Stimulated activated CD8-positive, alpha-beta memory T cell treated with anti-CD3 and anti-CD28 coated beads, Interleukin-2, amount 100 ng/mL, for 48 hours (primary cell): Measurements from ENCODE around the gene ACTC1.
"Not testable (repeated sequence)": the region's sequence is repeated elsewhere in the genome, so short reads cannot be mapped to it uniquely, and the experiment has no call there.

Source experiments
- DNase-seq, 2 donors: peaks; one replicate each; pipeline ENCODE4 v3.0.0-alpha.2; 2020; ENCODE audit warnings: low read depth in 2 of 2

ACTC1 gene

GRCh38 chr15:34795267-34796081 lies at the start of gene ACTC1:
Gene ACTC1, minus strand, starts transcription at chr15:34795549. Its CDS starts 741 bp downstream, at chr15:34794808.
- no peak for DNase-seq

DNA sequence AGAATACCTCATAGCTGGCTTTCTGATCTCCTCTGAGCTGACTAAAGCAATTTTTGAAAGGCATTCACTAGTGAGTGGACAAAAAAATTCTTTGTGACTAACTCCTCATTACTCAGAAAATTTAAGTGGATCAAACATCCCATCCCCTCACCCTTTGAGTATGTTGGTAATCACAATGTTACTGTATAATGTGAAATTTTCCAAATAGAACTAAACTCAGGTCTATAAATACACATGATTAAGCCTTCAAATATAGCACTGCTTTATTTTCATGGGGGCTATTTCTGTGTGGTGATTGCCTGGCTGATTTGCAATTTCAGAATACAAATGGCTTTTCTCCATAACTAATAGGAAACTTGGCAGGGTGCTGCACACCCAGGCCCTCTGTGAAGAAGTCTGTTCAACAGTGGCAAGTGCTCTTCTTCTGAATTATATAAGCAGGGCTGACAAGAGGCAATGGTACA lies 45.9 kb upstream of the ACTC1 start:
- DNase-seq: no peak

- DNase-seq: no peak
Observed at GRCh38 chr15:34838282-34838681, 42.9 kb upstream of the ACTC1 start.

DNA sequence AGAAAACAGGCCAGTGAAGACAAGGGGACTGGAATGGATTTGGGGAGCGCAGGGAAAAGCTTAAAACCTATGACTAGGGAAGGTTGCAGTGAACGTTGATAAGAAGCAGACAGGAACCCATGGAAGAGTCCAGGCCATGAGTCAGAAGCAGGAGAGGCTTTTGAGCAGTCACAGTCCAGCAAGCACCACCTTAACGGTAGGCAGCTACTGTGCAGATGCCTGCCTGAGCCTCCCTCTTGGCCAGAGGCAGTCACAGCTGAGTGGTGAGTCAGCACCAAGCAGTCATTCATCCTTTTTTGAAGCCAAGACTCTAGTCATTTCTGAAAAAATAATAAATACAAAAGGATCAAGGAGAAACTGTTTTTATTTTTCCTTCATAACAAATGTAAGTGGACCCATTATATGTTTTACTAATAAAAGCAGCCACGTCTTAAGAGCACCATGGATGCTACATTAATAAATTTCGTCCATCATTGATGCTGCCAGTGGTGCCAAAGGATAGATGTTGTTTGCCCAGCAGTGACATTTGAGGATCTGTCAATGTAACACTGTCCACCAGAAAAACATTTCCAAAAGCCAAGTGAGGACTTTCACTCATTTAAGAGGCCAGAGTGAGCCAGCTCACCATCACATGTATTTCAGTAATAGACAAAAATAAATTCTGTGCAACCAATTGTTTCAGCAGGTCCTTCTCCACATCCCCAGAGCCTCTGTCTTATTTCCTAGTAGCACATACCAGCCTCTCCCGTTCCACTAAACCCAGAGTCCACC lies 42.1 kb upstream of the ACTC1 start:
- no peak for DNase-seq

DNA sequence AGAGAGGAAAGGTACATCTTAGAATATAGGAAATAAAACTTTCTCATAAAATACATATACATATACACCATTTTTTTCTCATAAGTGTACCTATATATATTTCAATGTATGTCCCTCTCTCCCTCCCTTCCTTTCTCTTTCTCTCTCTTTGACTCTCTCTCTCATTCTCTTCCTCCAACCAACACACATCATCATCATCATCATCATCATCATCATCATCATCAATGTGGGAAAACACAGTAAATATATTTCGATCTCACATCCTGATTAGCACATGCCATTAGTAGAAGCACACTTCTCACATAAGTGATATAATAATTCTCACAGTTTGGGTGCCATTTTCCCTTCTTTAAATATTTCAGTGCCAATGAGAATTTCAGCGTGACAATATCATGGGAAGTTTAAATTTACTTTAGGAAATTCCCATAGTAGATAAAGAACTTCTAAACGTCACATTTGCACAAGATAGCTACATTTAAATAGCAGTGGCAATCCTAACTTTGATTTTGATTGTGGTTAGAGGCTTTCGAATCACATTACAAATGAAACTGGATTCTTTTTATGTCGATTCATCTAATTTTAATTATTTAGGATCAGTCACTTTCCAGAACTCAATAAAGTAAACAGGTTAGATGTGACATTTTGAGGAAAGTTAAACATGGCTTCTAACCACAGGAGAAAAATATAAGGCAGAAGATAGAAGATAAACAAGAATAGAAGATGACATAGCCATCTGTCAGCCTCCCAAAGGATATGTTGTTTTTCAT lies 33.0 kb upstream of the ACTC1 start:
- no peak for DNase-seq

DNA sequence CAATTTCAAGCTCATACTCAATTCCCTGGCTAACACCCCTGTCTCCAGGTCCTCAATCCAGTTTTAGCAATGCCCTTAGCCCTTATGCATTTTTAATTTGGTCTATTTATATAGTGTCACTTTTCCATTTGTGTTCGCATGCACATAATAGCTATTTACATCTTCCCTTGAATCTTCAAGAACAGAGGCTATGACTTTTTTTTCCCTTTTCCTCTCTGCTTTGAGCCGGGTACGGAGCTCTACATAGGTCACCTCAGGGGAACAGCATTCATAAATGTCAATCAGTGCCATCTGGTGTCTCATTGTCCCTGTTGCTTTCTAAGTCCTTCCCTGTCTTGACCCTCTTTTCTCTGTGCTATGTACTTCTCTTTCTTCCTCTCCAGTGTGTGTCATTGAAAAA lies 26.5 kb upstream of the ACTC1 start:
- no peak for DNase-seq

- DNase-seq: no peak
Observed at GRCh38 chr15:34820110-34820509, 24.8 kb upstream of the ACTC1 start.

- DNase-seq: no peak
Observed at GRCh38 chr15:34818526-34818925, 23.2 kb upstream of the ACTC1 start.

GRCh38 chr15:34815836-34816235 lies 20.5 kb upstream of the ACTC1 start:
- DNase-seq: no peak

DNA sequence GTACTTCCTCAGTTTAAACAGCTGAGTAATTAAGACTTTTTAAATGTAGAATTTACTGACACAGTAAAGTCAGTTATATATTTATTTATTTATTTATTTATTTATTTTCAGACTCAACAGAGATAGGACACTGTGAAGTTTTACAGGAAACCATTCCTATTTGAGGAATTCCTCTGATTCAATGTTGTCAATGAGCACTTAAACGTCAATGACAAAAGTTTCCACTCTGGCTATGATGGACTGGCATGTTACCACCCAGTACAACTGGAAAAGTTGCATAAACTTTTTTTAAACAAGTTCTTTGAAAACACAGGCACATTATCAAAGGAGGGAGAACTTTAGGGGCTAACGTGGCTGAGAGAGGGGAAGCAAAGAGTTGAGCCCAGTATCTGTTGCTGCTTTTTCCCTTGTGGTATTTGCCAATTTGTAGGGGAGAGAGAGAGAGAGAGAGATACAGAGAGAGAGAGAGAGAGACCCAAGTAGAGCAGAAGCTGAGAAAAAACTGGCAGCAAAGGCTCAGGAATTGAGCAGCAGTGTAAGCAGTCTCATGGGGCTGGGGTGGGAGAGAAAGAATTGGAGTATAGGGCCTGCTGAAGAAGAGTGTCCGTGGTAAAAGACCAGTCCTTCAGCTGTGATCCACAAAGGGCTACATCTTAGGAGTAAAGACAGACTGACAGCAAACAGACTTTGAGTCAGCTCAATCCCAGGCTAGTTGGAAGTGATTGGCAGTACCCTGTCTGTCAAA lies 18.3 kb upstream of the ACTC1 start:
- no peak for DNase-seq

DNA sequence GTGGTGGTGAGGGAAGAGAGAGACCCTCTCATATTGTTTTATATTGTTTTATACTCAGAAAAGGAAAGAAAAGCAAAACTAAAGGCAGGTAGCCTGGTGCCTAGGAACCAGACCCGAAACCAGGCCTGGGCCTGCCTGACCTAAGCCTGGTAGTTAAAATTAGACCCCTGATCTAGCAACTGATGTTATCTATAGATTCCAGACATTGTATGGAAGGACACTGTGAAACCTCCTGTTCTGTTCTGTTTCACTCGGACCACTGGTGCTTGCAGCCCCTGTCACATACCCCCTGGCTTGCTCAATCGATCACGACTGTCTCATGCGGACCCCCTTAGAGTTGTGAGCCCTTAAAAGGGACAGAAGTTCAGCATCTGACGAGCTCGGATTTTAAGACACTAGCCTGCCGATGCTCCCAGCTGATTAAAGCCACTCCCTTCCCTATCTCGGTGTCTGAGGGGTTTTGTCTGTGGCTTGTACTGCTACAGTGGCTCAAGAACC lies 17.6 kb upstream of the ACTC1 start:
- DNase-seq: not testable (repeated sequence)

- DNase-seq: no peak
Observed at GRCh38 chr15:34812369-34812768, 17.0 kb upstream of the ACTC1 start.

GRCh38 chr15:34810443-34811129 lies 15.2 kb upstream of the ACTC1 start:
- DNase-seq: no peak

DNA sequence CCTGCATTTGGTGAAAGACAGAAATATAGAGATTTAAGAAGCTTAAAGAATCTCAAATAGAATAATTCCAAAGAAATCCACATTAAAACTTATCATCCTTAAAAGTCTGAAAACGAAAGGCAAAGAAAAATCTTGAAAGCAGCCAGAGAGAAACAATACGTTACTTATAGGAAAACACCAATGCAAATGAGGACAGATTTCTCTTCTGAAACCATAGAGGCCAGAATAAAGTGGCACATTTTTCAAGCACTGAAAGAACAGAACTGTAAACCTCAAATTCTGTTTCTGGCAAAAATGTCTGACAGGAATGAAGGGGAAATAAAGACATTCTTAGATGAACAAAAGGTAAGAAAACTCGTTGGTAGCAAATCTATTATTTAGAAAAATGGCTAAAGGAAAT lies 13.8 kb upstream of the ACTC1 start:
- DNase-seq: no peak

DNA sequence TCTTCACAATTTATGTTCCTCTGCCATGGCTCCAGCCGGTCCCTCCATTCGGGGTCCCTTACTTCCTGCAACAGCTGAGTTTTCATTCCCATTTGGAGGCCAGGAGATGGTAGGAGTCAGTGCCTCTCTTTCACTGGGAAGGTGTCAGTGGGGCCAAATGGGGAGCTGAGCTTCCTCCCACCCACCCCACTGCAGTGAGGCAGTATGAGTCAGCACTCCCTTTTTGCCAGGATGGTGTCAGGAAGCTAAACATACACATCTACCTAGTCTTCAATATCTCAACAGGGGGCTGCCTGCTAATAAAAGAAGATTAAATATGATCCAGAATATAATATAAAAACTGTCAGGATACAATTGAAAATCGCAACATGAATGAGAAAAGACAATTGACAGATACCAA lies 12.7 kb upstream of the ACTC1 start:
- no peak for DNase-seq

DNA sequence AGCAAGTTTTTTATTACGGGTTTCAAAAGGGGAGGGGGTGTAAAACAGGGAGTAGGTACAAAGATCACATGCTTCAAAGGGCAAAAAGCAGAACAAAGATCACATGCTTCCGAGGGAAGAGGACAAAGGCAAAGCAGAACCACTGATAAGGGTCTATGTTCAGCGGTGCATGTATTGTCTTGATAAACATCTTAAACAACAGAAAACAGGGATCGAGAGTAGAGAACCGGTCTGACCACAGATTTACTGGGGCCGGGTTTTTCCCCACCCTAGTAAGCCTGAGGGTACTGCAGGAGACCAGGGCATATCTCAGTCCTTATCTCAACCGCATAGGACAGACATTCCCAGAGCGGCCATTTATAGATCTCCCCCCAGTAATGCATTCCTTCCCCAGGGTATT lies 11.9 kb upstream of the ACTC1 start:
- DNase-seq: not testable (repeated sequence)

DNA sequence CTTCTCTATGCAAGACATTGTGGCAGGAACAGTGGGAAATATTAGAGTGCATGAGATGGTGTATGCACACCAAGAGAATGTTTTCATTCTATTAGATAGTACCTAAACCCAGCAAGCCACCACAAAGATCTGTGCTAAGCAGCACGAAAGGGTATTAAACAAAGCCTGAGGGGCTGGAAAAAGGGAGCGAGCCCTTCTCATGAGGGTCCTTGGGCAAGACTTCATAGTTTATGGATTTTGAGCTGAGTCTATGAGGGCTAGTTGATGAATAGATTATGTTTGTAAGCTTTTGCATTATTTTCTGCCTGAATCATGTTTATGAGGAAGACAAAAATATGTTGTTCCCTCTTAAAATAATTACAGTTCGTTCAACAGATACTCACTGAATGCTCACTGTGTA lies 9.4 kb upstream of the ACTC1 start:
- DNase-seq: no peak

GRCh38 chr15:34804113-34804512 lies 8.8 kb upstream of the ACTC1 start:
- no peak for DNase-seq

GRCh38 chr15:34802803-34803750 lies 7.7 kb upstream of the ACTC1 start:
- DNase-seq: no peak

- DNase-seq: no peak
Observed at GRCh38 chr15:34802371-34802770, 7.0 kb upstream of the ACTC1 start.
